ENCODE data around the gene TACC2. TPM values are rescaled to one million over a fixed set of nuclear protein-coding genes. Genes with fewer than 3 reads are reported as not detected.

TACC2 gene
- total RNA-seq, 1 donor from 2014 or later, result 349 TPM

DNA sequence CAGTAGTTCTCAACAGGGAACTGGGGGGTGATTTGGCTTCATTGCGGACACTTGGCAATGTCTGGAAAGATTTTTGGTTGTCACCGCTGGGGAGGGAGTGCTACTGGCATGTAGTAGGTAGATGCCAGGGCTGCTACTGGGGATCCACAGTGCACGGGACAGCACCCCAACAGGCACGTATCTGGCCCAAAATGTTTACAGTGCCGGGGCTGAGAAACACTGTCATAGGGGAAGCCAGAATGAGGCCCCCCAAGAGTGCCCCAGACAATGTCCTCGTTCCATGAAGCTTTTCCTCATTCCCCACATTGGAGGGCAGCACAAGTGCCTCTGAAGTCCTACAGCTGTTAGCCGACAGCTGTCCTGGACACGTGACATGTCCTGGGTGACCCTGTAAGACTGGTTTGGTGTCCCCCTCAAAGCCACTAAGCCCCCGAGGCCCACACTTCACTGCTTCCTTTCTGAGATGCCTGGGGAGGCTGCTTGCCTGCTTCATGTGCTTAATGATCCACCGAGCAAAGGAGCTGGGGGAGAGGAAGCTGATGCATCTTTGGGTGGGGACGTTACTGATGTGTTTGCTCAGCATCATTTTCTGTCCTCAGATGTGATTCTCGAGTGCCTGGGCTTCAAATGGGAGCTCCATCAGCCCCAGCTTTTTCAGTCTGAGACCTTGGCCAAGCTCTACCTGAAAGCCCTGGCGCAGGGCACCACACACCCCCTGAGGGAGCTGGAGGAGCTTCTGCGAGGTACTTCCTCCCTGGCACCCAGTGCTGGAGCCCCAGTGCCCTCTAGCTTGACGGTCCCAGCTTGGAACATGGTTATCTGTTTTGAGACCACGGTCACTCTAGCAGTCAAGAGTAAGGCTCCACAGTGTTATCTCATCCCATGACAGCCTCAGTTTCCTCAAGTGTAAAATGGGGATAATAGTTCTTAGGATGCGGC, 296.8 kb downstream of the TACC2 start:
- DNase-seq (no peak), ATAC-seq (ENCODE audit: poor library complexity) (no peak)
- intact Hi-C loops (cut with DNase I), result loop anchor here (10.0 kb wide), 1 partner anchor 419 kb away; no protein-coding TSS in a partner anchor

GRCh38 chr10:122286867-122287266, 297.9 kb downstream of the TACC2 start:
- intact Hi-C loops (cut with DNase I), result loop anchor here (10.0 kb wide), 1 partner anchor 418 kb away; no protein-coding TSS in a partner anchor
- no peak for DNase-seq
- peak; percentile 62 for ATAC-seq (ENCODE audit: poor library complexity)

DNA sequence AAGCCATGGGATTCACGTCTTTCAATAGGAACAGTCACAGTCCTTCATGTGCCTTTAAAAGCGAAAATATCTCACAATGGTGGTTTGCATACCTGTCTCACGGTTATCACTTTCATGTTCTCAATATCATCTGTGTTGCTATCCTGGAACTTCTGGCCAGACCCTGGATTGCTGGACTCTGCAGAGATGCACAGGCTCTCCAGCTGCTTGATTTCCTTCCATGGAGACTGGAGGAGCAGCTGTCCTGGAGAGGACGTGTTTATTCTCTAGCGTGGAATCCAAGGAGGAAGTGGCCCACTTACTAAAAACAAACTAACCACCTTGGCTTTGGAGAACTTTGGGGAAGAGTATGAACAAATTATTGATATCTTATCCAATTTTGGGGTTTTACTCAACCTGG, 298.6 kb downstream of the TACC2 start:
- ATAC-seq (ENCODE audit: poor library complexity), result no peak
- no peak for DNase-seq
- intact Hi-C loops (cut with DNase I), result loop anchor here (10.0 kb wide), 1 partner anchor 417 kb away; no protein-coding TSS in a partner anchor

- ATAC-seq (ENCODE audit: poor library complexity) (no peak), DNase-seq (no peak)
- intact Hi-C loops (cut with DNase I), result loop anchor here (10.0 kb wide), 1 partner anchor 417 kb away; no protein-coding TSS in a partner anchor
Observed at GRCh38 chr10:122288262-122288661, 299.3 kb downstream of the TACC2 start.

DNA sequence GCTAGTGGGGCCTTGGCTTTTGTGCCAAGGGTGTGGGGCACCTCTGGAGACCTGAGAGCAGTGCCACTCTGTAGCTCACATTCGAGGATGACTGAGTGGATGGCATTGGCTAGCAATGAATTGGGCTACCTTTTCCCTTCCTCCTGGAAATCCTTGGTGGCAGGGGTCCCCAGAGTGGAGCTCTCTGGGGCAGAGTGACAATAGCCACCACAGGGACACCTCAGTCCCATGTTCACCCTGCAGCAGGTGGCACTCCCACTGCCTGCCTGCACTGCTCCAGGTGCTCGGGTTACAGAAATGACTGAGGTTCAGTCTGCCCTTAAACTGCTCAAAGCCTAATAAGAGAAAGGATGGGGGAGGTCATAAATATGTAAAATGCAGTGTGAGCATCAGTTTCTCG, 300.0 kb downstream of the TACC2 start:
- no peak for ATAC-seq (ENCODE audit: poor library complexity)
- DNase-seq, result no peak
- intact Hi-C loops (cut with DNase I), result loop anchor here (10.0 kb wide), 1 partner anchor 416 kb away; no protein-coding TSS in a partner anchor

DNA sequence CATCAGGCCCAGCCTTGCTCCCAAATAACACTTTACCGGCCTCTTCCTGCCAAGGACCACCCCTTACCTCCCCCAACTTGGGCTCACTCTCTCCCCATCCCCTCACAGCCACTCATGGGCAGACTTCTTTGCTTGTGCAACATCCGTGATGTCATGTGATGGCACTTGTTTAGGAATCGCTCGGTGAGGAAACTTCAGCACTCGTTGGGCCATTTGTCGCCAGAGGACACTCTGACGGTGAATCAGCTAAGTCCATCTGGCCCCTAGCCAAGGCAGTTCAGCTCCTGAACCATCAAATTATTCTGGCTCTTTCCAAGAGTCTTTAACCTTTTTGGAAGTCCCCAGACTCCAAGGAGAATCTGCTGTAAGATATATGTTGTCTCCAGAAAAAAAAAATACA, 301.4 kb downstream of the TACC2 start:
- intact Hi-C loops (cut with DNase I), result no loop called here
- ATAC-seq (ENCODE audit: poor library complexity) (no peak), DNase-seq (no peak)

- intact Hi-C loops (cut with DNase I), result no loop called here
- DNase-seq (no peak), ATAC-seq (ENCODE audit: poor library complexity) (no peak)
Observed at GRCh38 chr10:122290833-122291532, 302.0 kb downstream of the TACC2 start.

GRCh38 chr10:122291739-122292138, 302.8 kb downstream of the TACC2 start:
- no peak for ATAC-seq (ENCODE audit: poor library complexity)
- no peak for DNase-seq
- intact Hi-C loops (cut with DNase I), result no loop called here

GRCh38 chr10:122292376-122292775, 303.4 kb downstream of the TACC2 start:
- ATAC-seq (ENCODE audit: poor library complexity) (no peak), DNase-seq (no peak)
- intact Hi-C loops (cut with DNase I), result no loop called here

GRCh38 chr10:122293156-122293960, 304.4 kb downstream of the TACC2 start:
- no peak for ATAC-seq (ENCODE audit: poor library complexity)
- intact Hi-C loops (cut with DNase I), result no loop called here

GRCh38 chr10:122293961-122294380, 305.0 kb downstream of the TACC2 start:
- no peak for ATAC-seq (ENCODE audit: poor library complexity)
- intact Hi-C loops (cut with DNase I), result no loop called here
- DNase-seq, result no peak

More at GRCh38 chr10:122293156-122293960, 304.4 kb downstream of the TACC2 start:
- no peak for DNase-seq

DNA sequence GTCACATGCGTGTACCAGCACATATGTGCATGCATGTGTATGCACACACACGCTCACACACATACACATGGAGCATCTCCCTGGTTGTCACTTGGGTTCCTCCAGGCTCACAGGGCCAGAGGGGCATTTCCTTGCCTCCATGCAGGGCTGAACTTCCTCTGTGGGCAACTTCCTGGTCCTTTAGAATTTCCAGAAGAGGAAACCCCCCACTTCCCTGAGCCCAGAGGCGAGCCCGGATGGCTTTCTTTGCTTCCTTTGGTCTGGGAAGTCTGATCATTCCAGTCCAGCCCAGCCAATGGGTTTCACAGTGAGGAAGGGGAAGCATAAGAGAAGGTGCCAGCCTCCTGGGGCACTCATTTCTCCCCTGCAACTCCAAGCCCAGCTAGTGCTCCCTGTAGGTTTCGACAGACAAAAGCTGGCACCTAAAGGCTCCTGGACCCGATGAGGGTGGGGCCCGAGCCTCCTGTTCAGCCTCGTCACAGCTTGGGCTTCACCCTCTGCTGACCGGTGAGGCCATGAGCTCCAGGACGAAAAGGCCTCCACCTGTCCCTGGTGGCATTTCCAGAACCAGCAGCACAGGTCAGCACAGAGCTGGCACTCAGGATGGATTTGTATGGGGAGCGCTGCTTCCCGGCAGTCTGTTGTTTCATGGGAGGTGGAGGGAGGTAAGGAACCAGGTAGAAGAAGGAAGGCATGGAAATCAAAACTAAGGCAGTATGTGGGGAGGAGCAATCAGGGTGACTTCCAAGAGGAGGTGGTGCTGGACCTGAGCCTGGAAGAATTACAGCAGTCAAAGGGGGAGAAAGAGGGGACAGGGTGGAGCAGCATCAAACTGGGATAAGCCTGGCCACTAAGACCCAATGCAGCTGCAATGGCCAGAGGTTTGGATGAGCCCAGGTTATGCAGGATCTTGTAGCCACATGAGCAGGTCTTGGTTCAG, 305.8 kb downstream of the TACC2 start:
- DNase-seq (no peak), ATAC-seq (ENCODE audit: poor library complexity) (no peak)
- intact Hi-C loops (cut with DNase I), result loop anchor here (5.0 kb wide), 1 partner anchor 273 kb away; no protein-coding TSS in a partner anchor

GRCh38 chr10:122295451-122295809, 306.5 kb downstream of the TACC2 start:
- intact Hi-C loops (cut with DNase I), result loop anchor here (5.0 kb wide), 1 partner anchor 272 kb away; no protein-coding TSS in a partner anchor
- DNase-seq (no peak), ATAC-seq (ENCODE audit: poor library complexity) (no peak)

- no peak for DNase-seq
- intact Hi-C loops (cut with DNase I), result loop anchor here (5.0 kb wide), 1 partner anchor 271 kb away; no protein-coding TSS in a partner anchor
- ATAC-seq (ENCODE audit: poor library complexity), result no peak
Observed at GRCh38 chr10:122296363-122297120, 307.6 kb downstream of the TACC2 start.

DNA sequence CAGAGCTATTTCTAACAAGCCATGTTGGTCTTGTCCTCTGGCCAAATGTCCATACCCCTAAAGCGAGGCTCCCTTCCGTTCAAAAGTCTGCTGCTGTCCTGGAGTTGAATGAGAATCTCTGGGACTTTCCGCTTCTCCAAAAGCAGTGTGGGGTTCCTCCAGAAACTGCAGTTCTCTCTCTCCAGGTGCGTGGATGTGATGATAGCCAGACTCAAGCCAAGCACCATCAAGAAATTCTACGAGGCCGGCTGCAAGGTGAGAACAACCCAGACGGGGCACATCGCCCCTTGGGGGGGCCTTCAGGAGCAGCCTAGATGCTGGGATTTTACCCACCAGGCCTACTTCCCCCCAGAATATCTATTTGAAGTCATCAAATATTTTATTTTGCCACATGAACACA, 308.6 kb downstream of the TACC2 start:
- no peak for ATAC-seq (ENCODE audit: poor library complexity)

GRCh38 chr10:122298206-122298597, 309.2 kb downstream of the TACC2 start:
- DNase-seq, result no peak
- ATAC-seq (ENCODE audit: poor library complexity), result no peak
- intact Hi-C loops (cut with DNase I), result loop anchor here (2.0 to 5.0 kb wide), 2 partner anchors 137 to 269 kb away; no protein-coding TSS in a partner anchor

More for the DNA sequence above, 308.6 kb downstream of the TACC2 start:
- DNase-seq, result no peak
- intact Hi-C loops (cut with DNase I), result loop anchor here (5.0 kb wide), 1 partner anchor 270 kb away; no protein-coding TSS in a partner anchor

Measured in Right ventricle myocardium superior (tissue), 1 donor.